ENCODE results near the gene MRPL37. TPM values are rescaled to one million over a fixed set of nuclear protein-coding genes. Genes with fewer than 3 reads are reported as not detected.
"Not testable (repeated sequence)": the region's sequence is repeated elsewhere in the genome, so short reads cannot be mapped to it uniquely, and the experiment has no call there.

MRPL37 gene
- total RNA-seq, 2 donors from 2014 or later, result 34.9 to 41.8 TPM

DNA sequence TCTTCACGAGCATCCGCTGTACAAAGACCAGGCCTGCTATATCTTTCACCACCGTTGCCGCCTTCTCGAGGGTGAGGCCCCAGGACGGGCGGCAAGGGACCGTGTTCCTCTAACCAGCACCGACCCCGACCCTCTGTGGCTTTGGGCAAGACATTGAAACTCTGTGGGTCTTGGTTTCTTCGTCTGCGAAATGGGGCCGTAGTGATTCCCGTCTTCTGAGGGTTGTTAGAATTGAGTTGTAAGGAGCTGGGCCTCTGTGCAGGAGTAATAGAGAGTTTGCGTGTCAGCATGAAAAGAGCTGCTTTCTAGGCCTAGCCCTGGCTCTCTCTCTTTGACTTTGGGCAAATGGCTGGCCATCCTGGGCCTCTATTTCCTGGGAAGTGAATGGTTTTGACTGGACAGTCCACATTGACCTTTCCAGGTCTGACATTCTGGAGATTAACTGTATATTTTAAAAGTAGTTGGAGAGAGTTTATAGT is 591 bp downstream of the MRPL37 start:
- Histone ChIP-seq H3K27ac (peak overlapping the region; percentile 65 to 86 (median 84)), H3K27me3 (no peaks in the 10 kb centered on the region), H3K36me3 (replicated peaks in 1 of 2; ENCODE audit: insufficient read depth in 1 of 2, low read depth in 2 of 2) (peaks cover 0 to 6% of the 10 kb centered on the region in 2 donors), H3K4me1 (peaks cover 30% of the 10 kb centered on the region), H3K9me3 (no peaks in the 10 kb centered on the region), H3K4me3 (peak overlapping the region; percentile 95 to 99)
- no peak for DNase-seq
- ATAC-seq, result no peak
- WGBS, 2 donors, result 0 to 1% methylated on average over 6 to 15 of the region's 15 CpGs
- TF ChIP-seq, protein P1, sequence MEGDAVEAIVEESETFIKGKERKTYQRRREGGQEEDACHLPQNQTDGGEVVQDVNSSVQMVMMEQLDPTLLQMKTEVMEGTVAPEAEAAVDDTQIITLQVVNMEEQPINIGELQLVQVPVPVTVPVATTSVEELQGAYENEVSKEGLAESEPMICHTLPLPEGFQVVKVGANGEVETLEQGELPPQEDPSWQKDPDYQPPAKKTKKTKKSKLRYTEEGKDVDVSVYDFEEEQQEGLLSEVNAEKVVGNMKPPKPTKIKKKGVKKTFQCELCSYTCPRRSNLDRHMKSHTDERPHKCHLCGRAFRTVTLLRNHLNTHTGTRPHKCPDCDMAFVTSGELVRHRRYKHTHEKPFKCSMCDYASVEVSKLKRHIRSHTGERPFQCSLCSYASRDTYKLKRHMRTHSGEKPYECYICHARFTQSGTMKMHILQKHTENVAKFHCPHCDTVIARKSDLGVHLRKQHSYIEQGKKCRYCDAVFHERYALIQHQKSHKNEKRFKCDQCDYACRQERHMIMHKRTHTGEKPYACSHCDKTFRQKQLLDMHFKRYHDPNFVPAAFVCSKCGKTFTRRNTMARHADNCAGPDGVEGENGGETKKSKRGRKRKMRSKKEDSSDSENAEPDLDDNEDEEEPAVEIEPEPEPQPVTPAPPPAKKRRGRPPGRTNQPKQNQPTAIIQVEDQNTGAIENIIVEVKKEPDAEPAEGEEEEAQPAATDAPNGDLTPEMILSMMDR (IDR thresholded peaks at IDR 0.05), result no peak
- no peak for TF ChIP-seq POLR2A (IDR thresholded peaks at IDR 0.05)
- intact Hi-C loops (cut with DNase I), result loop anchor here (10.0 kb wide), 1 partner anchor 136 kb away; no protein-coding TSS in a partner anchor

DNA sequence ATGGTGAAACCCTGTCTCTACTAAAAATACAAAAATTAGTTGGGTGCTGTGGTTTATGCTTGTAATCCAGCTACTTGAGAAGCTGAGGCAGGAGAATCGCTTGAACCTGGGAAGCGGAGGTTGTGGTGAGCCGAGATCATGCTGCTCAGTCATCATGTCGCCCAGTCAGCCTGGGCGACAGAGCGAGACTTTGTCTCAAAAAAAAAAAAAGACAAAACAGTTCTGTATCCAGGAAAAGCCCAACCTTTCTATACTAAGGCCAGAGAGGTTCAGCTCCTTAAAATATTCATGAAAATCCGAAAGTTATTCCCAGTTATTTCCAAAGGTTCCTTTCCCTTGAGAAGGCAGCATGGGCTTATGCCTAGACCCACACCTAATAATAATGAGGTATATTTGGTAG is 4.2 kb downstream of the MRPL37 start:
- H3K9me3 ChIP-seq, result no peaks in the 10 kb centered on the region
- no peak overlapping the region for H3K4me3 ChIP-seq
- TF ChIP-seq, protein P1 (IDR thresholded peaks at IDR 0.05), result no peak
- no peak for TF ChIP-seq POLR2A (IDR thresholded peaks at IDR 0.05)
- ATAC-seq (no peak), DNase-seq (no peak)
- intact Hi-C loops (cut with DNase I), result loop anchor here (10.0 kb wide), 1 partner anchor 139 kb away; no protein-coding TSS in a partner anchor
- no peaks in the 10 kb centered on the region for H3K27me3 ChIP-seq
- no peak overlapping the region for H3K27ac ChIP-seq
- 75 to 79% methylated on average over 7 of the region's 7 CpGs for WGBS, 2 donors
- peaks cover 24% of the 10 kb centered on the region for H3K4me1 ChIP-seq
- H3K36me3 ChIP-seq (replicated peaks in 1 of 2; ENCODE audit: insufficient read depth in 1 of 2, low read depth in 2 of 2), result peaks cover 0 to 14% of the 10 kb centered on the region in 2 donors

DNA sequence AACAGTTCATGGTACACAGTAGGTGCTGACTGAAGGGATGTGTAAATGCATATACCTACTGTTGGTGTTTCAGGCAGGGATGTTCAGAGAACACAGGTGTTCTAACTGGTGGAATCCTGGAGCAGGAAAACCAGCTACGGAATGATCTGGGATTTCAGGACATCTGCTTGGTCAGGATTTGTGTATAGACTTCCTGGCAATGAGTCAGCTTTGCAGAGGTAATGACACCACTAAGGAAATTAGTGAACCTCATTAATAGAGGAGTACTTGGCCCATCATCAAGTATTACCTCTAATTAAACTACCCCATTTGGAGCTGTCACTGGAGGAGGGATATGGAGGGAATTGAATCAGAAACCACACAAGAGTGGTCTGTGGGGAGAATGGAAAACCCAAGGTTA is 7.3 kb downstream of the MRPL37 start:
- no peak overlapping the region for H3K4me3 ChIP-seq
- ATAC-seq (no peak), DNase-seq (no peak)
- no peaks in the 10 kb centered on the region for H3K9me3 ChIP-seq
- intact Hi-C loops (cut with DNase I), result loop anchor here (10.0 kb wide), 1 partner anchor 142 kb away; no protein-coding TSS in a partner anchor
- H3K36me3 ChIP-seq (replicated peaks in 1 of 2; ENCODE audit: insufficient read depth in 1 of 2, low read depth in 2 of 2), result peaks cover 9 to 36% of the 10 kb centered on the region in 2 donors
- WGBS, 2 donors, result 67 to 69% methylated on average over 1 of the region's 1 CpG
- no peak for TF ChIP-seq POLR2A (IDR thresholded peaks at IDR 0.05)
- TF ChIP-seq, protein P1 (IDR thresholded peaks at IDR 0.05), result no peak
- H3K27me3 ChIP-seq, result no peaks in the 10 kb centered on the region
- H3K4me1 ChIP-seq, result peaks cover 8% of the 10 kb centered on the region
- no peak overlapping the region for H3K27ac ChIP-seq

DNA sequence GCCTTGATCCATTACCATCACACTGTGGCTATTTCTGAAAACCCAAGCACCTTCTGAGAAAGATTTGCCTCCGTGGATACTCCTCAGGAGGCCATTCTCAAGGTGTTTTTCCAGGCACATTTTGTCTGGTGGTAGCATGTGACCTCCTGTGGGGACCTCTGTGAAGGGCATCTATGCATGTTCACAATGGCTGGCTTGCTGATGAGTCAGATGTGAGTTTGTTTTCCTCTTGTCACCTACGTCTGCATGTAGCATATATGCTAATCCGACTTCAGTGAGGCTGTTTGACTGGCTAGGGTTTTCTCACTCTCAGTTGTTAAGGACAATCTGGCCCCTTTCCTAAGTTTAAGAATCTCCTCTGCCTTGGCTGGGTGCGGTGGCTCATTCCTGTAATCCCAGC is 7.9 kb downstream of the MRPL37 start:
- H3K36me3 ChIP-seq (replicated peaks in 1 of 2; ENCODE audit: insufficient read depth in 1 of 2, low read depth in 2 of 2), result peaks cover 9 to 40% of the 10 kb centered on the region in 2 donors
- not testable (repeated sequence) for ATAC-seq, H3K27me3 ChIP-seq, H3K9me3 ChIP-seq, DNase-seq, H3K4me1 ChIP-seq, H3K4me3 ChIP-seq, H3K27ac ChIP-seq
- intact Hi-C loops (cut with DNase I), result loop anchor here (10.0 kb wide), 1 partner anchor 143 kb away; no protein-coding TSS in a partner anchor
- 65 to 69% methylated on average over 4 of the region's 4 CpGs for WGBS, 2 donors

DNA sequence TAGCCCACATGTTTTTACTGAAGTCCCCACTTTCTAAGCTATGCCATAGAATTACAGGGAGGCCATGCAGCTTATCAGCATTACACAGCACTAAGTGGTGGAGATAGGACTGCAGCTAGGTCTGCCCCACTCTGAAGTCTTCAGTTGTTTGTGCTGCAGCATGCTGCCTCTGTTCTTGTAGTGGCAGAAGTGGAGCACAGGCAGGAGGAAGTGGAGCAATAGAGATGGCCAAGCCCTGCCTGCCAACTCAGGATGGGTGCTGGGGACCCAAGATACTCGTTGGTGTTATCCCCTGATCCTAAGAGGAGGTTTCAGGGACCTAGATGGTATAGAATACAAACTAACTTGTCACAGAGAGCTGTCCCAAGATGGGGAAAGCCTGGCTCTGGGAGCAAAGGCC is 12.9 kb downstream of the MRPL37 start:
- H3K4me3 ChIP-seq, result no peak overlapping the region
- H3K9me3 ChIP-seq, result no peaks in the 10 kb centered on the region
- intact Hi-C loops (cut with DNase I), result no loop called here
- H3K27ac ChIP-seq, result no peak overlapping the region
- peaks cover 9 to 46% of the 10 kb centered on the region in 2 donors for H3K36me3 ChIP-seq (replicated peaks in 1 of 2; ENCODE audit: insufficient read depth in 1 of 2, low read depth in 2 of 2)
- no peak for DNase-seq
- TF ChIP-seq, protein P1 (IDR thresholded peaks at IDR 0.05), result no peak
- TF ChIP-seq POLR2A (IDR thresholded peaks at IDR 0.05), result no peak
- H3K27me3 ChIP-seq, result no peaks in the 10 kb centered on the region
- no peaks in the 10 kb centered on the region for H3K4me1 ChIP-seq
- WGBS, 2 donors, result 52 to 83% methylated on average over 1 of the region's 1 CpG
- no peak for ATAC-seq
